Neural cell (in vitro differentiated cells): ENCODE measurements around the gene NCEH1. TPM values are rescaled to one million over a fixed set of nuclear protein-coding genes. Genes with fewer than 3 reads are reported as not detected.
"Not testable (repeated sequence)": the region's sequence is repeated elsewhere in the genome, so short reads cannot be mapped to it uniquely, and the experiment has no call there.

Experiments
- H2AFZ ChIP-seq: fragments of 200-600, 300-800 bp; sonication (generic), shearing (Covaris generic); 2 replicates; pipeline ENCODE4 v1.6.0; 2014; ENCODE audit warnings: low read depth, mild to moderate bottlenecking, antibody characterized with exemption, low read length, moderate library complexity
- H3F3A ChIP-seq: fragments of 200-600 bp; shearing (Covaris generic); 2 replicates; pipeline ENCODE4 v1.6.1; 2016; ENCODE audit warnings: mild to moderate bottlenecking, moderate library complexity, mixed read lengths, antibody characterized with exemption, low read length; ENCODE audit not compliant: insufficient read depth, poor library complexity, severe bottlenecking
- H3K27ac ChIP-seq: fragments of 200-600, 300-800 bp; sonication (generic), shearing (Covaris generic); 2 replicates; pipeline ENCODE4 v1.5.1; 2014; ENCODE audit warnings: mild to moderate bottlenecking, low read length, moderate library complexity
- H3K27me3 ChIP-seq: fragments of 300-800, 200-600 bp; sonication (generic), shearing (Covaris generic); 2 replicates; pipeline ENCODE4 v1.6.0; 2014; ENCODE audit warnings: mild to moderate bottlenecking, low read depth, low read length, moderate library complexity; ENCODE audit not compliant: insufficient read depth
- H3K36me3 ChIP-seq: fragments of 300-800, 200-600 bp; sonication (generic), shearing (Covaris generic); 2 replicates; pipeline ENCODE4 v1.5.1; 2014; ENCODE audit warnings: mild to moderate bottlenecking, antibody characterized with exemption, low read length, moderate library complexity; ENCODE audit not compliant: insufficient read depth
- H3K4me2 ChIP-seq: fragments of 300-800, 200-600 bp; sonication (generic), shearing (Covaris generic); 2 replicates; pipeline ENCODE4 v1.6.0; 2014; ENCODE audit warnings: mild to moderate bottlenecking, low read length
- H3K4me3 ChIP-seq: fragments of 300-800, 200-600 bp; sonication (generic), shearing (Covaris generic); 2 replicates; pipeline ENCODE4 v1.5.1; 2014; ENCODE audit warnings: mild to moderate bottlenecking, low read length, moderate library complexity
- H3K79me2 ChIP-seq: fragments of 200-600 bp; shearing (Covaris generic); replicated peaks from 2 replicates; pipeline ENCODE4 v1.6.0; 2014; ENCODE audit warnings: mild to moderate bottlenecking, low read length, moderate library complexity; ENCODE audit not compliant: insufficient read depth
- H3K9ac ChIP-seq: fragments of 300-800, 200-600 bp; sonication (generic), shearing (Covaris generic); 2 replicates; pipeline ENCODE4 v1.6.1; 2016; ENCODE audit warnings: mild to moderate bottlenecking, low read length, mixed read lengths
- H3K9me2 ChIP-seq: fragments of 200-600 bp; shearing (Covaris generic); 2 replicates; pipeline ENCODE4 v1.6.1; 2016; ENCODE audit warnings: mild to moderate bottlenecking, low read length, mixed read lengths; ENCODE audit not compliant: insufficient read depth
- H3K9me3 ChIP-seq: fragments of 200-600, 300-800 bp; sonication (generic), shearing (Covaris generic); 2 replicates; pipeline ENCODE4 v1.6.1; 2016; ENCODE audit warnings: mild to moderate bottlenecking, mixed run types, low read length, moderate library complexity, mixed read lengths
- H4K20me1 ChIP-seq: fragments of 200-600 bp; shearing (Covaris generic); 2 replicates; pipeline ENCODE4 v1.6.1; 2016; ENCODE audit warnings: mild to moderate bottlenecking, mixed run types; ENCODE audit not compliant: insufficient read depth
- CTCF ChIP-seq: fragments of 450-650 bp; IDR thresholded peaks from 2 replicates; pipeline ENCODE4 v1.5.1; 2014; ENCODE audit warnings: antibody characterized with exemption, mild to moderate bottlenecking, moderate library complexity; ENCODE audit not compliant: poor library complexity, severe bottlenecking
- EP300 ChIP-seq: fragments of 450-650 bp; conservative IDR thresholded peaks from 2 replicates; pipeline ENCODE4 v1.6.1; 2014; ENCODE audit warnings: antibody characterized with exemption, mild to moderate bottlenecking, moderate library complexity; ENCODE audit not compliant: poor library complexity, severe bottlenecking
- EZH2 ChIP-seq: fragments of 200-600, 300-800 bp; shearing (Covaris generic), sonication (generic); IDR thresholded peaks from 2 replicates; pipeline ENCODE4 v1.6.1; 2014; ENCODE audit warnings: antibody characterized with exemption, low read length, borderline replicate concordance, mild to moderate bottlenecking; ENCODE audit not compliant: insufficient read depth, poor library complexity, severe bottlenecking
- MXI1 ChIP-seq: fragments of 450-650 bp; conservative IDR thresholded peaks from 2 replicates; pipeline ENCODE4 v1.6.1; 2014; ENCODE audit warnings: antibody characterized with exemption, mild to moderate bottlenecking; ENCODE audit not compliant: poor library complexity, severe bottlenecking
- POLR2AphosphoS5 ChIP-seq: IDR thresholded peaks from 2 replicates; pipeline ENCODE4 v1.6.1; 2012
- RAD21 ChIP-seq: fragments of 450-650 bp; conservative IDR thresholded peaks from 2 replicates; pipeline ENCODE4 v1.6.1; 2014; ENCODE audit warnings: antibody characterized with exemption, mild to moderate bottlenecking, moderate library complexity
- REST ChIP-seq: IDR thresholded peaks from 2 replicates; pipeline ENCODE4 v1.6.1; 2012; ENCODE audit warnings: borderline replicate concordance
- SMC3 ChIP-seq: fragments of 450-650 bp; conservative IDR thresholded peaks from 2 replicates; pipeline ENCODE4 v1.6.1; 2014; ENCODE audit warnings: antibody characterized with exemption, mild to moderate bottlenecking, moderate library complexity; ENCODE audit not compliant: poor library complexity
- TAF1 ChIP-seq: IDR thresholded peaks from 2 replicates; pipeline ENCODE4 v1.6.1; 2012; ENCODE audit warnings: low read depth
- polyA plus RNA-seq: library from polyadenylated mRNA; depleted of rRNA; stranded (reverse); fragments of >200 nt; gene quantifications from 2 replicates; pipeline ENCODE4 v1.2.3, GENCODE V29; 2014

NCEH1 gene
- polyA plus RNA-seq, 1 donor from 2014 or later = 2.1 TPM

- no peaks in the 10 kb centered on the region for H3K36me3 ChIP-seq
- no peak for TF ChIP-seq RAD21
- no peak for TF ChIP-seq TAF1
- no peak for TF ChIP-seq EP300
- no peak for TF ChIP-seq MXI1
- no peak for TF ChIP-seq CTCF
- no peak for TF ChIP-seq SMC3
- no peak for TF ChIP-seq EZH2
- TF ChIP-seq REST = no peak
- no peak for TF ChIP-seq POLR2AphosphoS5
- H3F3A ChIP-seq = no peaks in the 10 kb centered on the region
- no peak overlapping the region for H3K27ac ChIP-seq
- H3K9me3 ChIP-seq = no peaks in the 10 kb centered on the region
- H4K20me1 ChIP-seq = no peaks in the 10 kb centered on the region
- H3K27me3 ChIP-seq = no peaks in the 10 kb centered on the region
- no peak overlapping the region for H3K9ac ChIP-seq
- no peak overlapping the region for H2AFZ ChIP-seq
- no peaks in the 10 kb centered on the region for H3K9me2 ChIP-seq
- no peaks in the 10 kb centered on the region for H3K79me2 ChIP-seq
- no peak overlapping the region for H3K4me2 ChIP-seq
- H3K4me3 ChIP-seq = no peak overlapping the region
Measured at GRCh38 chr3:172735014-172735413, 24.1 kb upstream of the NCEH1 start.

- H3K4me2 ChIP-seq = no peak overlapping the region
- H3K4me3 ChIP-seq = no peak overlapping the region
- H3K27ac ChIP-seq = no peak overlapping the region
- no peaks in the 10 kb centered on the region for H4K20me1 ChIP-seq
- H2AFZ ChIP-seq = no peak overlapping the region
- H3F3A ChIP-seq = no peaks in the 10 kb centered on the region
- TF ChIP-seq RAD21 (no peak), MXI1 (no peak), EZH2 (no peak), SMC3 (no peak), EP300 (no peak), REST (no peak), TAF1 (no peak), CTCF (no peak), POLR2AphosphoS5 (no peak)
- no peaks in the 10 kb centered on the region for H3K27me3 ChIP-seq
- H3K9ac ChIP-seq = no peak overlapping the region
- H3K36me3 ChIP-seq = no peaks in the 10 kb centered on the region
- no peaks in the 10 kb centered on the region for H3K79me2 ChIP-seq
- no peaks in the 10 kb centered on the region for H3K9me2 ChIP-seq
- H3K9me3 ChIP-seq = no peaks in the 10 kb centered on the region
Measured at GRCh38 chr3:172726380-172726779, 15.5 kb upstream of the NCEH1 start.

GRCh38 chr3:172722536-172723040 is 11.7 kb upstream of the NCEH1 start:
- not testable (repeated sequence) for H4K20me1 ChIP-seq, H3F3A ChIP-seq, H3K79me2 ChIP-seq, H3K9me3 ChIP-seq, H3K27ac ChIP-seq, H3K4me3 ChIP-seq, H3K9ac ChIP-seq, H3K4me2 ChIP-seq, H3K27me3 ChIP-seq, H3K9me2 ChIP-seq, H3K36me3 ChIP-seq, H2AFZ ChIP-seq
